ENCODE measurements around the gene HMX2.
A peak's percentile ranks its signal among the peaks of the same experiment; 100 is the strongest.
"Not testable (repeated sequence)": the region's sequence is repeated elsewhere in the genome, so short reads cannot be mapped to it uniquely, and the experiment has no call there.

The HMX2 gene

GRCh38 chr10:123151737-123152135, 3.8 kb downstream of the HMX2 start:
- DNase-seq (ENCODE audit: low spot score): no peak

- no peak for DNase-seq (ENCODE audit: low spot score)
Measured at GRCh38 chr10:123153486-123154091, 5.7 kb downstream of the HMX2 start.

GRCh38 chr10:123154092-123154710, 6.3 kb downstream of the HMX2 start, which contains the start of gene BUB3:
BUB3 (plus strand) TSS chr10:123154402; CDS start chr10:123154918, 516 bp downstream.
- DNase-seq (ENCODE audit: low spot score): peak; percentile 98

GRCh38 chr10:123154711-123155505, 7.0 kb downstream of the HMX2 start:
- no peak for DNase-seq (ENCODE audit: low spot score)

GRCh38 chr10:123156078-123156477, 8.1 kb downstream of the HMX2 start:
- DNase-seq (ENCODE audit: low spot score): no peak

- DNase-seq (ENCODE audit: low spot score): no peak
Measured at GRCh38 chr10:123157210-123157609, 9.3 kb downstream of the HMX2 start.

- DNase-seq (ENCODE audit: low spot score): no peak
Measured at GRCh38 chr10:123158682-123159081, 10.7 kb downstream of the HMX2 start.

GRCh38 chr10:123160311-123160980, 12.5 kb downstream of the HMX2 start:
- DNase-seq (ENCODE audit: low spot score): no peak

GRCh38 chr10:123164319-123164718, 16.4 kb downstream of the HMX2 start:
- no peak for DNase-seq (ENCODE audit: low spot score)

- DNase-seq (ENCODE audit: low spot score): no peak
Measured at GRCh38 chr10:123165445-123166072, 17.6 kb downstream of the HMX2 start.

- no peak for DNase-seq (ENCODE audit: low spot score)
Measured at GRCh38 chr10:123166618-123167017, 18.7 kb downstream of the HMX2 start.

- DNase-seq (ENCODE audit: low spot score): no peak
Measured at GRCh38 chr10:123170961-123171360, 23.0 kb downstream of the HMX2 start.

GRCh38 chr10:123171616-123172015, 23.7 kb downstream of the HMX2 start:
- DNase-seq (ENCODE audit: low spot score): not testable (repeated sequence)

- DNase-seq (ENCODE audit: low spot score): no peak
Measured at GRCh38 chr10:123175389-123176387, 27.8 kb downstream of the HMX2 start.

- DNase-seq (ENCODE audit: low spot score): not testable (repeated sequence)
Measured at GRCh38 chr10:123178390-123178789, 30.5 kb downstream of the HMX2 start.

GRCh38 chr10:123180101-123181090, 32.5 kb downstream of the HMX2 start:
- no peak for DNase-seq (ENCODE audit: low spot score)

GRCh38 chr10:123183724-123184123, 35.8 kb downstream of the HMX2 start:
- DNase-seq (ENCODE audit: low spot score): no peak

GRCh38 chr10:123187781-123188180, 39.8 kb downstream of the HMX2 start:
- DNase-seq (ENCODE audit: low spot score): no peak

GRCh38 chr10:123191886-123192285, 44.0 kb downstream of the HMX2 start:
- no peak for DNase-seq (ENCODE audit: low spot score)

GRCh38 chr10:123194056-123194455, 46.1 kb downstream of the HMX2 start:
- DNase-seq (ENCODE audit: low spot score): no peak
